Stimulated activated naive CD8-positive, alpha-beta T cell treated with anti-CD3 and anti-CD28 coated beads, Interleukin-15, Interleukin-2, amounts not matched to agents 100 U/mL and 50 U/mL, for 24 hours (primary cell): Measurements from ENCODE around the gene TNNI3.

ENCODE experiments used
- ATAC-seq: fragments of 150-1000 bp; cut with Tn5 transposase; one replicate; pipeline ENCODE4 v1.10.0; 2021
- DNase-seq: peaks from one replicate; pipeline ENCODE4 v3.0.0; 2021

TNNI3 gene

GRCh38 chr19:55147545-55148251 lies 9.8 kb downstream of the TNNI3 start:
- ATAC-seq (no peak), DNase-seq (no peak)

GRCh38 chr19:55146705-55147273 lies 10.7 kb downstream of the TNNI3 start:
- no peak for DNase-seq

GRCh38 chr19:55146078-55146704 lies 11.3 kb downstream of the TNNI3 start:
- ATAC-seq: no peak
- DNase-seq: peak; percentile 30

More at GRCh38 chr19:55146705-55147273, 10.7 kb downstream of the TNNI3 start:
- ATAC-seq: peak; percentile 42

- no peak for ATAC-seq
- no peak for DNase-seq
Measured at GRCh38 chr19:55145232-55145631, 12.3 kb downstream of the TNNI3 start.

- no peak for DNase-seq
- ATAC-seq: no peak
Measured at GRCh38 chr19:55141696-55142095, 15.8 kb downstream of the TNNI3 start.

- ATAC-seq: no peak
Measured at GRCh38 chr19:55137915-55138314, 19.6 kb downstream of the TNNI3 start.

GRCh38 chr19:55136399-55137102 lies 21.0 kb downstream of the TNNI3 start:
- no peak for DNase-seq
- ATAC-seq: no peak

More at GRCh38 chr19:55137915-55138314, 19.6 kb downstream of the TNNI3 start:
- DNase-seq: no peak

GRCh38 chr19:55134736-55135135 lies 22.8 kb downstream of the TNNI3 start:
- ATAC-seq (no peak), DNase-seq (no peak)

GRCh38 chr19:55133639-55134444 lies 23.7 kb downstream of the TNNI3 start:
- DNase-seq (no peak), ATAC-seq (no peak)

- ATAC-seq: no peak
Measured at GRCh38 chr19:55132453-55133129, 24.9 kb downstream of the TNNI3 start.

GRCh38 chr19:55131421-55131820 lies 26.1 kb downstream of the TNNI3 start:
- ATAC-seq (no peak), DNase-seq (no peak)

More at GRCh38 chr19:55132453-55133129, 24.9 kb downstream of the TNNI3 start:
- DNase-seq: no peak

- no peak for DNase-seq
- ATAC-seq: no peak
Measured at GRCh38 chr19:55119053-55119452, 38.5 kb downstream of the TNNI3 start.

- ATAC-seq (no peak), DNase-seq (peak; percentile 60)
Measured at GRCh38 chr19:55118401-55118991, 39.0 kb downstream of the TNNI3 start.

GRCh38 chr19:55117663-55118391 lies 39.7 kb downstream of the TNNI3 start:
- ATAC-seq (peak; percentile 98), DNase-seq (peak; percentile 98)

- DNase-seq (peak; percentile 19), ATAC-seq (peak; percentile 2)
Measured at GRCh38 chr19:55116859-55117662, 40.5 kb downstream of the TNNI3 start, which contains the start of gene PPP1R12C. Gene PPP1R12C, minus strand, starts transcription at chr19:55117637. Its CDS starts 94 bp downstream, at chr19:55117543.

GRCh38 chr19:55116232-55116858 lies 41.2 kb downstream of the TNNI3 start:
- peak; percentile 47 for ATAC-seq
- DNase-seq: peak; percentile 66

- DNase-seq: no peak
- no peak for ATAC-seq
Measured at GRCh38 chr19:55115446-55116065, 42.0 kb downstream of the TNNI3 start.

- no peak for DNase-seq
- no peak for ATAC-seq
Measured at GRCh38 chr19:55114566-55115145, 42.9 kb downstream of the TNNI3 start.
